Measurements from ENCODE around the gene ELOVL1. TPM values are rescaled to one million over a fixed set of nuclear protein-coding genes. Genes with fewer than 3 reads are reported as not detected.
"Not testable (repeated sequence)": the region's sequence is repeated elsewhere in the genome, so short reads cannot be mapped to it uniquely, and the experiment has no call there.

ELOVL1 gene
- total RNA-seq, 2 experiments from 2014 or later, result 45.4 to 49.2 TPM

DNA sequence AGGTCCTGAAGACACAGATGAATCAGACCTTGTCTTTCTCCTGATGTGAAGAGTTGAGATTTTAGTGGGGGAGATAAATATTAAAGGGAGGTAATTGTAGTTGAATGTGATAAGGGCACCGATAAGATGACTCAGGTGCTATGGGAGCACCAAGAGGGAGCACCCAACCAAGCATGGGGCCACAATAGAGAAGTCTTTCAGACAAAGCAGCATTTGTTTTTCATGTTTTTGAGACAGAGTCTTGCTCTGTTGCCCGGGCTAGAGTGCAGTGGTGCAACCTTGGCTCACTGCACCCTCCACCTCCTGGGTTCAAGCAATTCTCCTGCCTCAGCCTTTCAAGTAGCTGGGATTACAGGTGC is 38.0 kb upstream of the ELOVL1 start:
- Mint-ChIP-seq H3K36me3 (ENCODE audit: low read depth) (peaks cover 32% of the 10 kb centered on the region), H3K27me3 (no peaks in the 10 kb centered on the region), H3K9me3 (no peaks in the 10 kb centered on the region), H3K4me3 (no peak overlapping the region), H3K27ac (no peak overlapping the region), H3K4me1 (ENCODE audit: low read depth) (peaks cover 8% of the 10 kb centered on the region)
- TF ChIP-seq, protein P1, sequence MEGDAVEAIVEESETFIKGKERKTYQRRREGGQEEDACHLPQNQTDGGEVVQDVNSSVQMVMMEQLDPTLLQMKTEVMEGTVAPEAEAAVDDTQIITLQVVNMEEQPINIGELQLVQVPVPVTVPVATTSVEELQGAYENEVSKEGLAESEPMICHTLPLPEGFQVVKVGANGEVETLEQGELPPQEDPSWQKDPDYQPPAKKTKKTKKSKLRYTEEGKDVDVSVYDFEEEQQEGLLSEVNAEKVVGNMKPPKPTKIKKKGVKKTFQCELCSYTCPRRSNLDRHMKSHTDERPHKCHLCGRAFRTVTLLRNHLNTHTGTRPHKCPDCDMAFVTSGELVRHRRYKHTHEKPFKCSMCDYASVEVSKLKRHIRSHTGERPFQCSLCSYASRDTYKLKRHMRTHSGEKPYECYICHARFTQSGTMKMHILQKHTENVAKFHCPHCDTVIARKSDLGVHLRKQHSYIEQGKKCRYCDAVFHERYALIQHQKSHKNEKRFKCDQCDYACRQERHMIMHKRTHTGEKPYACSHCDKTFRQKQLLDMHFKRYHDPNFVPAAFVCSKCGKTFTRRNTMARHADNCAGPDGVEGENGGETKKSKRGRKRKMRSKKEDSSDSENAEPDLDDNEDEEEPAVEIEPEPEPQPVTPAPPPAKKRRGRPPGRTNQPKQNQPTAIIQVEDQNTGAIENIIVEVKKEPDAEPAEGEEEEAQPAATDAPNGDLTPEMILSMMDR (IDR thresholded peaks at IDR 0.05), result no peak
- ATAC-seq, result no peak
- no peak for DNase-seq
- CTCF ChIA-PET, result no interaction called here
- POLR2A ChIA-PET, result no interaction called here
- intact Hi-C loops (cut with micrococcal nuclease), result no loop called here

DNA sequence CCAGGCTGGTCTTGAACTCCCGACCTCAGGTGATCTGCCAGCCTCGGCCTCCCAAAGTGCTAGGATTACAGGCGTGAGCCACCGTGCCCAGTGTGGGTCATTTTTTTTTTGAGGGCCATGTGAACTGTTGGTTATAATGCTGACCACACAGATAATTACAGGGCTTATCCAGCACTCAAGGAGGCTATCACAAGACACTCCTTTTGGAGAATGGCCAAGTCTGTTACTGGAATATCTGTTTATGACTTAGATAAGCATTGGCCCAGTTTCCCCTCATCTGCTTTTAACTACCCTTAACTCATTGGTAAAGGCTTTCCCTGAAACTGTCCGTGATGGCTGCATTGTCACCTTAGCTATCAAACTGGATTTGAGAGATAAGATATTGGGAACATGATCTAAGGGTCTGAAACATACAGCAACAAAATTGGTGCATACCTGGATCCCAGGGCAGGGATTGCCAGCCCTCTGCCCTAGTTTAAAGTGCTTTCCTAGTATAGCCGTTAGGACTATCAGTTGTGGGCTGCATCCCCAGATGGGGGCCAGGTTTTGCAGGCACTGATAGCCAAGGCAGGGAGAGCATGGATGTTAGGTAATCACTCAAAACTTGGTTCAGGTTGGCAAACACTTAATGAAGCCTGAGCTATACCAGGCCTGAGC is 37.5 kb upstream of the ELOVL1 start:
- H3K4me3 Mint-ChIP-seq, result no peak overlapping the region
- no peaks in the 10 kb centered on the region for H3K9me3 Mint-ChIP-seq
- no peaks in the 10 kb centered on the region for H3K27me3 Mint-ChIP-seq
- TF ChIP-seq, protein P1 (IDR thresholded peaks at IDR 0.05), result no peak
- ATAC-seq, result no peak
- H3K4me1 Mint-ChIP-seq (ENCODE audit: low read depth), result peaks cover 8% of the 10 kb centered on the region
- H3K36me3 Mint-ChIP-seq (ENCODE audit: low read depth), result peaks cover 30% of the 10 kb centered on the region
- intact Hi-C loops (cut with micrococcal nuclease), result no loop called here
- H3K27ac Mint-ChIP-seq, result no peak overlapping the region
- no peak for DNase-seq
- CTCF ChIA-PET, result no interaction called here
- POLR2A ChIA-PET, result no interaction called here

DNA sequence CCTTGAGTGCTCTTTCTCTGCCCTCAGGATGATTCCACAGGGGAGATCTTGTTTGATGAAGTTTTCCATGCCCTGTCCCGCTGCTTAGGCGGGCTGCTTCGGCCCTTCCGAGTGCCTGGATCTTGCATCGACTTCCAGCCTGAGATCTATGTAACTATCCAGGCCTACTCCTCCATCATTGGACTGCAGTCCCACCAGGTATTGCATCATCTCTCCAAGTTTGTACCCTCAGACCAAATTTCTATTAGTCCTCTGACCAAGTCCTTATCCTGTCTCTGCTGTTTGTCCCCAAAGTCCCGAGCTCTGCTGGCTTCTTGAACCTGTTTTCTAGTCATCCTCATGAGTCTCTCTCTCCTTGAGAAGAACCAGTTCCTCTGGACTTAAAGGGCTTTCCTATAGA is 36.5 kb upstream of the ELOVL1 start:
- peaks cover 26% of the 10 kb centered on the region for H3K36me3 Mint-ChIP-seq (ENCODE audit: low read depth)
- H3K9me3 Mint-ChIP-seq, result no peaks in the 10 kb centered on the region
- H3K4me1 Mint-ChIP-seq (ENCODE audit: low read depth), result peaks cover 8% of the 10 kb centered on the region
- H3K27me3 Mint-ChIP-seq, result no peaks in the 10 kb centered on the region
- DNase-seq (no peak), ATAC-seq (no peak)
- TF ChIP-seq, protein P1 (IDR thresholded peaks at IDR 0.05), result no peak
- POLR2A ChIA-PET, result interaction anchor here (1.1 kb wide), 1 partner anchor 8 kb away, joined by 4 read pairs; no protein-coding TSS in a partner anchor
- intact Hi-C loops (cut with micrococcal nuclease), result no loop called here
- H3K4me3 Mint-ChIP-seq, result no peak overlapping the region
- H3K27ac Mint-ChIP-seq, result no peak overlapping the region
- CTCF ChIA-PET, result no interaction called here

DNA sequence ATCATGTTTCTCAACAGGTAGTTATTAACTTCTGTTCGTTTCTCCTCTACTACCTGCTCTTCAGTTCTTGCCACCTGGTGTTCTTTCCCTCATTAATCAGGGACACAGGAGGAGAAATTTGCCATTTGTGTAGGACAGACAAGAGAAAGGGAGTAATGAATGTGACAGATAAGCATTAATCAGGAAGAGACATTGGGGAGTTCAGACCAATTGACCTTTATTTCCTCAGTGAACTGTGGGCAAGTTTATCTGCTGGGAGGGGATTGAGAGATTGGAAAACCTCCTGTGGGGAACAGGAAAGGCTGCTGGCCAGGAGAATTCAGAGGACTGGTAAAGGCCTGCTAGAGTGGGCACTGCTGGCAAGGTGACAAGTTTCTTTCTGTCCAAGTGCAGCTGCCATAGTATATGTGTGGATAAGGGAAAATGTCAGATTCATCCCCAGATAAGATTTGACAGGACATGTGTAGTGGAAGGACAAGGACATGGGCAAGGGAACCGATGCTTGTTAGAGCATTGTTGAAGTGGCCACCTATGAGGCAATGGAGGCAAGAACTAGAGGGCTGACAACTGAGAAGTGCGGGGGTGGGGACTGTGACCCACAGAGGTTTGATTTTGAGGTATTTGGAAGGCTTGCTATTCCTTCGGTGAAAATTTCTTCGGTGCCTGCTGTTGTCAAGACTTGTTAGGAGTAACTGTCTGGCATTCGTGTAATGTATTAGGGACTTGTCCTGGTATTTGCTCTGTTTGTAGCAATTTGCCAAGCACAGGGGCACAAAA is 34.5 kb upstream of the ELOVL1 start:
- DNase-seq, result no peak
- intact Hi-C loops (cut with micrococcal nuclease), result no loop called here

GRCh38 chr1:43400441-43400840 is 32.6 kb upstream of the ELOVL1 start:
- DNase-seq; H3K9me3 Mint-ChIP-seq; intact Hi-C loops (cut with micrococcal nuclease); ATAC-seq; H3K4me3 Mint-ChIP-seq; H3K27ac Mint-ChIP-seq; H3K27me3 Mint-ChIP-seq: not testable (repeated sequence)
- CTCF ChIA-PET, result interaction anchor here (1.1 to 1.7 kb wide), 3 partner anchors 12 to 174 kb away, joined by 3 to 5 read pairs (median 4); no protein-coding TSS in a partner anchor
- Mint-ChIP-seq H3K36me3 (ENCODE audit: low read depth) (peaks cover 24% of the 10 kb centered on the region), H3K4me1 (ENCODE audit: low read depth) (peaks cover 15% of the 10 kb centered on the region)
- POLR2A ChIA-PET, result interaction anchor here (1.0 kb wide), 2 partner anchors 11 to 23 kb away, joined by 3 read pairs; partner anchors contain the start of gene MED8

More for the DNA sequence above, 34.5 kb upstream of the ELOVL1 start:
- TF ChIP-seq, protein P1 (IDR thresholded peaks at IDR 0.05), result no peak
- Mint-ChIP-seq H3K4me1 (ENCODE audit: low read depth) (peaks cover 12% of the 10 kb centered on the region), H3K9me3 (no peaks in the 10 kb centered on the region), H3K27me3 (no peaks in the 10 kb centered on the region), H3K36me3 (ENCODE audit: low read depth) (peaks cover 26% of the 10 kb centered on the region), H3K27ac (no peak overlapping the region), H3K4me3 (no peak overlapping the region)
- CTCF ChIA-PET, result no interaction called here
- ATAC-seq, result no peak
- POLR2A ChIA-PET, result no interaction called here
